HFF-Myc (cell line): ENCODE measurements around the gene MAPKAPK3.

Experiments used
- DNase-seq: peaks from one replicate; pipeline ENCODE4 v3.0.0-alpha.2; 2011; ENCODE audit warnings: low read depth; ENCODE audit errors: extremely low read depth
- H3K4me3 ChIP-seq: replicated peaks from 2 replicates; pipeline ENCODE4 v1.5.1; 2011; ENCODE audit warnings: low read depth, mild to moderate bottlenecking, control low read depth, low read length
- CTCF ChIP-seq: IDR thresholded peaks from 2 replicates; pipeline ENCODE4 v1.5.1; 2012; ENCODE audit warnings: mild to moderate bottlenecking, low read depth, low read length, control low read depth; ENCODE audit errors: missing control alignments

Gene MAPKAPK3

GRCh38 chr3:50695031-50695430, 78.1 kb downstream of the MAPKAPK3 start:
- no peak overlapping the region for H3K4me3 ChIP-seq
- no peak for DNase-seq
- TF ChIP-seq CTCF, result no peak

GRCh38 chr3:50696276-50696675, 79.3 kb downstream of the MAPKAPK3 start:
- no peak for DNase-seq
- no peak for TF ChIP-seq CTCF
- H3K4me3 ChIP-seq, result no peak overlapping the region

- H3K4me3 ChIP-seq, result no peak overlapping the region
- TF ChIP-seq CTCF, result no peak
- DNase-seq, result no peak
These were observed 81.3 kb downstream of the MAPKAPK3 start for GRCh38 chr3:50698269-50698668.
